Neural cell (in vitro differentiated cells): ENCODE measurements around the gene SLC9A2. TPM values are rescaled to one million over a fixed set of nuclear protein-coding genes. Genes with fewer than 3 reads are reported as not detected.

Source experiments
- H2AFZ ChIP-seq: fragments of 200-600, 300-800 bp; sonication (generic), shearing (Covaris generic); 2 replicates; pipeline ENCODE4 v1.6.0; 2014; ENCODE audit warnings: low read depth, mild to moderate bottlenecking, antibody characterized with exemption, low read length, moderate library complexity
- H3F3A ChIP-seq: fragments of 200-600 bp; shearing (Covaris generic); 2 replicates; pipeline ENCODE4 v1.6.1; 2016; ENCODE audit warnings: mild to moderate bottlenecking, moderate library complexity, mixed read lengths, antibody characterized with exemption, low read length; ENCODE audit not compliant: insufficient read depth, poor library complexity, severe bottlenecking
- H3K27ac ChIP-seq: fragments of 200-600, 300-800 bp; sonication (generic), shearing (Covaris generic); 2 replicates; pipeline ENCODE4 v1.5.1; 2014; ENCODE audit warnings: mild to moderate bottlenecking, low read length, moderate library complexity
- H3K27me3 ChIP-seq: fragments of 300-800, 200-600 bp; sonication (generic), shearing (Covaris generic); 2 replicates; pipeline ENCODE4 v1.6.0; 2014; ENCODE audit warnings: mild to moderate bottlenecking, low read depth, low read length, moderate library complexity; ENCODE audit not compliant: insufficient read depth
- H3K36me3 ChIP-seq: fragments of 300-800, 200-600 bp; sonication (generic), shearing (Covaris generic); 2 replicates; pipeline ENCODE4 v1.5.1; 2014; ENCODE audit warnings: mild to moderate bottlenecking, antibody characterized with exemption, low read length, moderate library complexity; ENCODE audit not compliant: insufficient read depth
- H3K4me2 ChIP-seq: fragments of 300-800, 200-600 bp; sonication (generic), shearing (Covaris generic); 2 replicates; pipeline ENCODE4 v1.6.0; 2014; ENCODE audit warnings: mild to moderate bottlenecking, low read length
- H3K4me3 ChIP-seq: fragments of 300-800, 200-600 bp; sonication (generic), shearing (Covaris generic); 2 replicates; pipeline ENCODE4 v1.5.1; 2014; ENCODE audit warnings: mild to moderate bottlenecking, low read length, moderate library complexity
- H3K79me2 ChIP-seq: fragments of 200-600 bp; shearing (Covaris generic); replicated peaks from 2 replicates; pipeline ENCODE4 v1.6.0; 2014; ENCODE audit warnings: mild to moderate bottlenecking, low read length, moderate library complexity; ENCODE audit not compliant: insufficient read depth
- H3K9ac ChIP-seq: fragments of 300-800, 200-600 bp; sonication (generic), shearing (Covaris generic); 2 replicates; pipeline ENCODE4 v1.6.1; 2016; ENCODE audit warnings: mild to moderate bottlenecking, low read length, mixed read lengths
- H3K9me2 ChIP-seq: fragments of 200-600 bp; shearing (Covaris generic); 2 replicates; pipeline ENCODE4 v1.6.1; 2016; ENCODE audit warnings: mild to moderate bottlenecking, low read length, mixed read lengths; ENCODE audit not compliant: insufficient read depth
- H3K9me3 ChIP-seq: fragments of 200-600, 300-800 bp; sonication (generic), shearing (Covaris generic); 2 replicates; pipeline ENCODE4 v1.6.1; 2016; ENCODE audit warnings: mild to moderate bottlenecking, mixed run types, low read length, moderate library complexity, mixed read lengths
- H4K20me1 ChIP-seq: fragments of 200-600 bp; shearing (Covaris generic); 2 replicates; pipeline ENCODE4 v1.6.1; 2016; ENCODE audit warnings: mild to moderate bottlenecking, mixed run types; ENCODE audit not compliant: insufficient read depth
- CTCF ChIP-seq: fragments of 450-650 bp; IDR thresholded peaks from 2 replicates; pipeline ENCODE4 v1.5.1; 2014; ENCODE audit warnings: antibody characterized with exemption, mild to moderate bottlenecking, moderate library complexity; ENCODE audit not compliant: poor library complexity, severe bottlenecking
- EP300 ChIP-seq: fragments of 450-650 bp; conservative IDR thresholded peaks from 2 replicates; pipeline ENCODE4 v1.6.1; 2014; ENCODE audit warnings: antibody characterized with exemption, mild to moderate bottlenecking, moderate library complexity; ENCODE audit not compliant: poor library complexity, severe bottlenecking
- EZH2 ChIP-seq: fragments of 200-600, 300-800 bp; shearing (Covaris generic), sonication (generic); IDR thresholded peaks from 2 replicates; pipeline ENCODE4 v1.6.1; 2014; ENCODE audit warnings: antibody characterized with exemption, low read length, borderline replicate concordance, mild to moderate bottlenecking; ENCODE audit not compliant: insufficient read depth, poor library complexity, severe bottlenecking
- MXI1 ChIP-seq: fragments of 450-650 bp; conservative IDR thresholded peaks from 2 replicates; pipeline ENCODE4 v1.6.1; 2014; ENCODE audit warnings: antibody characterized with exemption, mild to moderate bottlenecking; ENCODE audit not compliant: poor library complexity, severe bottlenecking
- POLR2AphosphoS5 ChIP-seq: IDR thresholded peaks from 2 replicates; pipeline ENCODE4 v1.6.1; 2012
- RAD21 ChIP-seq: fragments of 450-650 bp; conservative IDR thresholded peaks from 2 replicates; pipeline ENCODE4 v1.6.1; 2014; ENCODE audit warnings: antibody characterized with exemption, mild to moderate bottlenecking, moderate library complexity
- REST ChIP-seq: IDR thresholded peaks from 2 replicates; pipeline ENCODE4 v1.6.1; 2012; ENCODE audit warnings: borderline replicate concordance
- SMC3 ChIP-seq: fragments of 450-650 bp; conservative IDR thresholded peaks from 2 replicates; pipeline ENCODE4 v1.6.1; 2014; ENCODE audit warnings: antibody characterized with exemption, mild to moderate bottlenecking, moderate library complexity; ENCODE audit not compliant: poor library complexity
- TAF1 ChIP-seq: IDR thresholded peaks from 2 replicates; pipeline ENCODE4 v1.6.1; 2012; ENCODE audit warnings: low read depth
- polyA plus RNA-seq: library from polyadenylated mRNA; depleted of rRNA; stranded (reverse); fragments of >200 nt; gene quantifications from 2 replicates; pipeline ENCODE4 v1.2.3, GENCODE V29; 2014

SLC9A2 gene
- polyA plus RNA-seq, 1 donor from 2014 or later, result 0.09 TPM

GRCh38 chr2:102589444-102589843, 29.9 kb upstream of the SLC9A2 start (continued):
- TF ChIP-seq REST (no peak), TAF1 (no peak)

GRCh38 chr2:102591491-102592045, 27.8 kb upstream of the SLC9A2 start:
- no peaks in the 10 kb centered on the region for H3K79me2 ChIP-seq
- no peak overlapping the region for H3K4me3 ChIP-seq
- H3K9me3 ChIP-seq, result no peaks in the 10 kb centered on the region
- H3K27ac ChIP-seq, result no peak overlapping the region
- no peak overlapping the region for H3K4me2 ChIP-seq
- H3K27me3 ChIP-seq, result no peaks in the 10 kb centered on the region
- no peak overlapping the region for H3K9ac ChIP-seq
- H3K9me2 ChIP-seq, result no peaks in the 10 kb centered on the region
- H3F3A ChIP-seq, result no peaks in the 10 kb centered on the region
- TF ChIP-seq CTCF (no peak), SMC3 (no peak), RAD21 (no peak), TAF1 (no peak), POLR2AphosphoS5 (no peak), EZH2 (no peak), REST (no peak), EP300 (no peak), MXI1 (no peak)
- no peaks in the 10 kb centered on the region for H3K36me3 ChIP-seq
- H2AFZ ChIP-seq, result no peak overlapping the region
- no peaks in the 10 kb centered on the region for H4K20me1 ChIP-seq
